RWPE1 (cell line): ENCODE measurements around the gene CHCHD6.

Experiments used
- CTCF ChIA-PET: fragments of 350-600 bp; sonication (Branson Sonifier 250); formaldehyde crosslinking; extraction: SDS; loops from one replicate; lab custom pipeline; 2021; lab: Yijun Ruan, JAX
- POLR2A ChIA-PET: fragments of 400-600 bp; formaldehyde crosslinking; extraction: SDS; loops from one replicate; lab custom pipeline; 2020; ENCODE audit warnings: antibody characterized with exemption; ENCODE audit not compliant: low non-redundant PET; lab: Yijun Ruan, JAX
- DNase-seq: peaks from one replicate; pipeline ENCODE4 v3.0.0; 2012; ENCODE audit warnings: low spot score
- H3K27ac ChIP-seq: fragments of 450-650 bp; 2 replicates; pipeline ENCODE4 v1.5.1; 2017
- TF ChIP-seq, protein P1 (sequence below): fragments of 450-650 bp; conservative IDR thresholded peaks from 2 replicates; pipeline ENCODE4 v1.5.1; 2017; ENCODE audit warnings: low read depth, mild to moderate bottlenecking

Gene CHCHD6

DNA sequence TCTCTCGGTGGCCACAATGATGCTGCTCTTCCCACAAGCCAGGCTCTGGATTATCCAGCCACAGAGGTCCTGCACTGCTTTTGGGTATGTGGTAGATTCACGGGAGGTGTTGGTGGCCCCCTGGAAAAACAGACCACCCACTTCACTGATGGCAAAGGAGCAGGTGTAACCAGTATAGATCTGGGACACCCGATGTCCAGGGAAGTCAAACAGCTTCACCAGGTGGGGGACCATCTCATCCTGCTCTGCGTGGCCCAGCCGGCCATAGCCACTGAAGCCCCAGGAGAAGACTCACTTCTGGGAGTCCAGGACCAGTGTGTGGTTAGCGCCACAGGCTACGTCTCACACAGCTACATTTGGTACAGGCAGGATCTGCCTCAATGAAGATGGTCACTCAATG lies 62.6 kb downstream of the CHCHD6 start:
- TF ChIP-seq, protein P1, sequence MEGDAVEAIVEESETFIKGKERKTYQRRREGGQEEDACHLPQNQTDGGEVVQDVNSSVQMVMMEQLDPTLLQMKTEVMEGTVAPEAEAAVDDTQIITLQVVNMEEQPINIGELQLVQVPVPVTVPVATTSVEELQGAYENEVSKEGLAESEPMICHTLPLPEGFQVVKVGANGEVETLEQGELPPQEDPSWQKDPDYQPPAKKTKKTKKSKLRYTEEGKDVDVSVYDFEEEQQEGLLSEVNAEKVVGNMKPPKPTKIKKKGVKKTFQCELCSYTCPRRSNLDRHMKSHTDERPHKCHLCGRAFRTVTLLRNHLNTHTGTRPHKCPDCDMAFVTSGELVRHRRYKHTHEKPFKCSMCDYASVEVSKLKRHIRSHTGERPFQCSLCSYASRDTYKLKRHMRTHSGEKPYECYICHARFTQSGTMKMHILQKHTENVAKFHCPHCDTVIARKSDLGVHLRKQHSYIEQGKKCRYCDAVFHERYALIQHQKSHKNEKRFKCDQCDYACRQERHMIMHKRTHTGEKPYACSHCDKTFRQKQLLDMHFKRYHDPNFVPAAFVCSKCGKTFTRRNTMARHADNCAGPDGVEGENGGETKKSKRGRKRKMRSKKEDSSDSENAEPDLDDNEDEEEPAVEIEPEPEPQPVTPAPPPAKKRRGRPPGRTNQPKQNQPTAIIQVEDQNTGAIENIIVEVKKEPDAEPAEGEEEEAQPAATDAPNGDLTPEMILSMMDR: no peak
- ChIA-PET CTCF (interaction anchor here (0.7 kb wide), 1 partner anchor 400 kb away, joined by 4 read pairs; no protein-coding TSS in a partner anchor), POLR2A (no interaction called here)
- no peak overlapping the region for H3K27ac ChIP-seq
- no peak for DNase-seq

DNA sequence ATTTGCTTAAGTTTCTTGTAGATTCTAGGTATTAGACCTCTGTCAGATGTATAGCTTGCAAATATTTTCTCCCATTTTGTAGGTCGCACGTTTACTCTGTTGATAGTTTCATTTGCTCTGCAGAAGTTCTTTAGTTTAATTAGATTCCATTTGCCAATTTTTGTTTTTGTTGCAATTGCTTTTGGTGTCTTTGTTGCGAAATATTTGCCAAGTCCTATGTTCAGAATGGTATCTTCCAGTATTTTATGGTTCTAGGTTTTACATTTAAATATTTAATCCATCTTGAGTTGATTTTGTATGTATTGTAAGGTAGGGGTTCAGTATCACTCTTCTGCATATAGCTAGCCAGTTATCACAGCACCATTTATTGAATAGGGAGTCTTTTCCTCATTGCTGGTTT lies 64.9 kb downstream of the CHCHD6 start:
- DNase-seq: no peak
- CTCF ChIA-PET: no interaction called here
- no peak overlapping the region for H3K27ac ChIP-seq
- POLR2A ChIA-PET: no interaction called here
- TF ChIP-seq, protein P1: no peak

- CTCF ChIA-PET: no interaction called here
Measured at GRCh38 chr3:126770096-126770495, 66.1 kb downstream of the CHCHD6 start.

DNA sequence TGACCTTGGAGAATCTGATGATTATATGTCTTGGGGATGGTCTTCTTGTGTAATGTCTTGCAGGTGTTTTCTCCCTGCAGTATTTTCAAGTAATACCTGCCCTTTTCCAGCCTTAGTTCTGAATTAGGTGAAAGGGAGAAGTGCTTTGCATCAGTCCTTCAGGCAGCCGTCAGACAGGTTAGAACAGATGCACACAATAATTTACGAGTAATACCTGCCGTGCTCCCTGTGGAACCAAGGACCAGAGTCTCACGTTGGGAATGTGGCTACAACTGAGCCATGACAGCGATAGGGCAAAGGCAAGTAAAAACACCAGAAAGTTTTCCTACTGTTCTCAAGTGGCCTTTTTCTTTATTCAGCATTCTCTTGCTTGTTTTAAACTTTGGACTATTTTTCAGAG lies 69.1 kb downstream of the CHCHD6 start:
- TF ChIP-seq, protein P1: no peak
- ChIA-PET CTCF (no interaction called here), POLR2A (no interaction called here)
- H3K27ac ChIP-seq: no peak overlapping the region
- DNase-seq: no peak

More at GRCh38 chr3:126770096-126770495, 66.1 kb downstream of the CHCHD6 start:
- no peak for DNase-seq
- H3K27ac ChIP-seq: no peak overlapping the region
- TF ChIP-seq, protein P1: no peak
- POLR2A ChIA-PET: no interaction called here

DNA sequence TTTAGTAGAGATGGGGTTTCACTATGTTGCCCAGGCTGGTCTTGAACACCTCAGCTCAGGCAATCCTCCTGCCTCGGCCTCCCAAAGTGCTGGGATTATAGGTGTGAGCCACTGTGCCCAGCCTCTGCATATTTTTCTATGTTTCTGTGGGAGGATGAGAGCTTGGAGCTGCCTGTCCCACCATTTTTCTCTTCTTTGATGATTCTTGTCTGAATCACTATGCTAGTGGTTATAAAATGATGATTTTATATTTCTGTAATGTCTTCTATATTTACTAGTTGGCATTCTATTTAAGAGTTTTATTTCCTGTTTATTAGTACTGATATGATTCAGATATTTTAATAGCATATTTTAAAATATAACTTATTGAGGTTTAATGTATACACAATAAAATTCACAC lies 69.7 kb downstream of the CHCHD6 start:
- TF ChIP-seq, protein P1: no peak
- CTCF ChIA-PET: no interaction called here
- no peak for DNase-seq
- POLR2A ChIA-PET: no interaction called here
- H3K27ac ChIP-seq: no peak overlapping the region

- H3K27ac ChIP-seq: no peak overlapping the region
- POLR2A ChIA-PET: no interaction called here
- CTCF ChIA-PET: no interaction called here
- no peak for DNase-seq
- TF ChIP-seq, protein P1: no peak
Measured at GRCh38 chr3:126777366-126777765, 73.3 kb downstream of the CHCHD6 start.
